B cell (primary cell): Measurements from ENCODE around the gene ARMC9.

Experiments used
- CTCF ChIP-seq: fragments of 200-600 bp; IDR thresholded peaks from one replicate; pipeline ENCODE4 v1.8.0; 2022; ENCODE audit warnings: antibody characterized with exemption, mild to moderate bottlenecking
- EZH2 ChIP-seq: IDR thresholded peaks from 2 replicates; pipeline ENCODE4 v1.6.1; 2012; ENCODE audit warnings: borderline replicate concordance, low read depth, mild to moderate bottlenecking, moderate library complexity, low read length; ENCODE audit not compliant: insufficient read depth, poor library complexity, severe bottlenecking

GRCh38 chr2:231176066-231176465 lies 22.4 kb upstream of the ARMC9 start:
- no peak for TF ChIP-seq CTCF
- TF ChIP-seq EZH2: no peak
